ENCODE measurements around the gene PTCRA.
"Not testable (repeated sequence)": the region's sequence is repeated elsewhere in the genome, so short reads cannot be mapped to it uniquely, and the experiment has no call there.

Gene PTCRA

GRCh38 chr6:42915732-42916131, at the start of gene PTCRA:
Gene PTCRA (plus strand): TSS chr6:42916053. CDS start chr6:42916070, 17 bp downstream.
- no peak for DNase-seq

DNA sequence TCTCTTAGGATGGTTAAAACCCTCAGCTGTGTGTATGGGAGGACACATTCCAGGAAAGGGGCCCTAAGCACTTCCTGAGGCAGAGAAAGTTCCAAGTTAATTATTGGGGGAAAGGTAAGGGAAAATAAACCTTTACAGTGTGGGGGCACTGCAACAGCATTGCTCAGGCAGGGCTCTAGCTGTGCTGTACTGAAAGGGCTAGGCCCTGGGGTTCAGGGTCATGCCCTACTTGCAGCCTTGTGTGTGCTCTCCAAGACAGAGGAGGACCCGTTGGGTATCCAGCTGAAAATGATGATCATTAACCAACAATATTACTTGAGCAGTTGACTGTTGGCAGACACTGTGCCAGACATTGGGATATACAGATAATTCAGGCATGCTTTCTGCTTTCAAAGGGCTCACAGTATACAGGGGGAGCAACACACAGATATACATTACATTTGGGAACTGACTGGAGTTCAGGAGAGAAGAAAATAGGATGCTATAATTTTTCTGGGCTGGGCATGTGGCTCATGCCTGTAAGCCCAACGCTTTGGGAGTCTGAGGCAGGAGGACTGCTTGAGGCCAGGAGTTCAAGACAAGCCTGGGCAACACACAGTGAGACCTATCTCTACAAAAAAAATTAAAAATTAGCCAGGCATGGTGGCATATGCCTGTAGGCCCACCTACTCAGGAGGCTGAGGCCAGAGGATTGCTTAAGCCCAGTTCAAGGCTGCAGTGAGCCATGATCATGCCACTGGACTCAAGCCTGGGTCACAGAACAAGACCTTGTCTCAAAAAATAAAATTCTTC, 45.5 kb upstream of the PTCRA start:
- DNase-seq: no peak

GRCh38 chr6:42871711-42872110, 44.1 kb upstream of the PTCRA start:
- DNase-seq: no peak

GRCh38 chr6:42873313-42873712, 42.5 kb upstream of the PTCRA start:
- DNase-seq: no peak

DNA sequence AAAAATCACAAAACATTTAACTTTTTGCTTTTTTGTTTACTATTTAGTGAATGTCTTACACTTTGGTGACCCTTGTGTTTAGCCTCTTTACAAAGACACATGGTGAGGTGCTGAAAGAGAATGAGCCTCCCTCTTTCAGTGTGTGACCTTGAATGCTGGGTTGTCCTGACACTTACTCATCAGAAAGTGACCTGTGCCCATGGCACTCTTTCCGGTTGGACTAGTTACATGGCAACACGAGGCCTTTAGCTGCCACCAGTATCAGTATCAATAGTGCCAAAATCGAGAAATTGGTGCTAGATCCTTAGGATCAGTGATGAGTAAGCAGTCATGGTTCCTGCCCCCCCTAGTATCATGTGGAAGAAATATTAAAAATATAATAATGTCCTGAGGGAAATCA, 38.2 kb upstream of the PTCRA start:
- peak in 1 of 3 experiments; percentile 18 for DNase-seq

GRCh38 chr6:42879372-42880239, 36.2 kb upstream of the PTCRA start, which contains the start of gene RPL7L1:
Gene RPL7L1 (plus strand): TSS chr6:42879616. CDS start chr6:42879911, 295 bp downstream.
- DNase-seq: peak; percentile 90 to 96 (median 96)

DNA sequence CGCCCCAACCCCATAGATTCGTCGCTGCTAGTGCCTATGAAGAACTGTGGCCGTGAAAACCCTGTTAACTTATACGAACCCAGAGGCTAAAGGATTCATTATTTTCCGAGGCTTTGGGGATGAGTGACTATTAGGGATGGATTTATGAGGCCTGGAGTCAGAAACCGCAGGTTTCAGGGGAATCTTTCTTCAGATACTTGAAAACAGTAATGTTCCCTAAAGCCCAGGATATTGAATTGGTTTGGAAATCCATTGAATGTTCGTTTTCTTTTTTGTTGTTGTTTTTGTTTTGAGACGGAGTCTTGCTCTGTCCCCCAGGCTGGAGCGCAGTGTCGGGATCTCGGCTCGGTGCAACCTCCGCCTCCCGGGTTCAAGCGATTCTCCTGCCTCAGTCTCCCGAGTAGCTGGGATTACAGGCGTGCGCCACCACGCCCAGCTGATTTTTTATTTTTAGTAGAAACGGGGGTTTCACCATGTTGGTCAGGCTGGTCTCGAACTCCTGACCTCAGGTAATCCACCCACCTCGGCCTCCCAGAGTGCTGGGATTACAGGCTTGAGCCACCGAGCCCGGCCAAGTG, 35.5 kb upstream of the PTCRA start:
- not testable (repeated sequence) for DNase-seq

GRCh38 chr6:42880871-42881270, 35.0 kb upstream of the PTCRA start:
- DNase-seq: not testable (repeated sequence)

- no peak for DNase-seq
Observed at GRCh38 chr6:42885702-42886101, 30.2 kb upstream of the PTCRA start.

DNA sequence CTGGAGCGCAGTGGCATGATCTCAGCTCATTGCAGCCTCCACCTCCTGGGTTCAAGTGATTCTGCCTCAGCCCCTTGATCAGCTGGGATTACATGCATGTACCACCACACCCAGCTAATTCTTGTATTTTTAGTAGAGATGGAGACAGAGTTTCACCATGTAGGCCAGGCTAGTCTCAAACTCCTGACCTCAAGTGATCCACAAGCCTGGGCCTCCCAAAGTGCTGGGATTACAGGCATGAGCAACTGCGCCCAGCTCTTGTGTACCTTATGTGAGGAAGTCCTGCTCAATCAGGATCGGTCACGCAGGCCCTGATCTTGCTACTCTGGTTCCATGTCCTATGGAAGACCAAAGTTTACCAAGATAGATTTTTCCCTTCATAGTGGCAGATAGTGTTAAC, 27.7 kb upstream of the PTCRA start:
- DNase-seq: not testable (repeated sequence)

GRCh38 chr6:42889815-42890214, 26.0 kb upstream of the PTCRA start:
- no peak for DNase-seq

- DNase-seq: peak; percentile 92 to 97 (median 93)
Observed at GRCh38 chr6:42890311-42891198, 25.3 kb upstream of the PTCRA start.

- DNase-seq: no peak
Observed at GRCh38 chr6:42891199-42891722, 24.6 kb upstream of the PTCRA start.

DNA sequence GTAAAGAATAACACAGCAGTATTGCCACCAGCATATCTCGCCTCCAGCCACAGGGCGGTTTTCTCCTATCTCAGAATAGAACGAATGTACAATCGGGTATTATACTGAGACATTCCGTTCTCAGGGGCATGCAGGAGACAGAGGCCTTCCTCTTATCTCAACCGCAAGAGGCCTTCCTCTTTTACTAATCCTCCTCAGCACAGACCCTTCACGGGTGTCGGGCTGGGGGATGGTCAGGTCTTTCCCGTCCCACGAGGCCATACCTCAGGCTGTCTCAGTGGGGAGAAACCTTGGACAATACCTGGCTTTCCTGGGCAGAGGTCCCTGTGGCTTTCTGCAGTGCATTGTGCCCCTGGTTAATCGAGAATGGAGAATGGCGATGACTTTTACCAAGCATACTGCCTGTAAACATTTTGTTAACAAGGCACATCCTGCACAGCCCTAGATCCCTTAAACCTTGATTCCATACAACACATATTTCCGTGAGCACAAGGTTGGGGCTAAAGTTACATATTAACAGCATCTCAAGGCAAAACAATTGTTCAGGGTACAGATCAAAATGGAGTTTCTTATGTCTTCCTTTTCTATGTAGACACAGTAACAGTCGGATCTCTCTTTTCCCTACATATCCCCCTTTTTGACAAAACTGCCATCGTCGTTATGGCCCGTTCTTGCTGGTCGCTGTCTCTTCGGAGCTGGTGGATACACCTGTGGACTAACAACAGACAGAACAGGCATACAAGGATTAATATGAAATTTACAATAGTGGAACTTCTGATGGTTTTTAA, 21.6 kb upstream of the PTCRA start:
- not testable (repeated sequence) for DNase-seq

- DNase-seq: peak in 2 of 3 experiments; percentile 78 to 96
Observed at GRCh38 chr6:42896178-42896719, 19.6 kb upstream of the PTCRA start.

DNA sequence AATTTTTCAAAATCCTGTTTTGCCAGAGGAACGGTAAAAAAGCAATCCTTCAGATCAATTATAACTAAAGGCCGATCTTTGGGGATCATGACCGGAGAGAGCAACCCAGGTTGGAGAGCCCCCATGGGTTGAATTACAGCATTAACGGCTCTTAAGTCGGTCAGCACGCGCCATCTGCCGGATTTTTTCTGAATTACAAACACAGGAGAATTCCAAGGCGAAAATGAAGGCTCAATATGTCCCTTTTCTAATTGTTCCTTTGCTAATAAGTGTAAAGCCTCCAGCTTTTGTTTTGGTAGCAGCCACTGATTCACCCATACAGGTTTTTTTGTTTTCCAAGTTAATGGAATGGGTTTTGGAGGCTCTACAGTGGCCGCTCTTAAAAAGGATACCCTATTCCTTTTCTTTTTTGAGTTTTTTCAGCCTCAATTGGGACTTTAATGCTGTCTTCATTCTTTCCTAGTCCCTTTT, 16.9 kb upstream of the PTCRA start:
- DNase-seq: peak; percentile 79 to 89 (median 86)

GRCh38 chr6:42899871-42900270, 16.0 kb upstream of the PTCRA start:
- peak in 2 of 3 experiments; percentile 26 to 47 for DNase-seq

GRCh38 chr6:42901538-42901957, 14.3 kb upstream of the PTCRA start:
- DNase-seq: peak; percentile 80 to 95 (median 92)

- not testable (repeated sequence) for DNase-seq
Observed at GRCh38 chr6:42902429-42903263, 13.2 kb upstream of the PTCRA start.

- DNase-seq: no peak
Observed at GRCh38 chr6:42904467-42904866, 11.4 kb upstream of the PTCRA start.

Measured in NCI-H1417 (cell line).